Activated effector memory CD4-positive, alpha-beta T cell treated with Interleukin-2 at 50 U/mL for 16 hours (primary cell): ENCODE results near the gene NTF4.
"Not testable (repeated sequence)": the region's sequence is repeated elsewhere in the genome, so short reads cannot be mapped to it uniquely, and the experiment has no call there.

Experiments
- DNase-seq: peaks from one replicate; pipeline ENCODE4 v3.0.0-alpha.2; 2020

NTF4 gene

GRCh38 chr19:49019242-49019932 is 45.2 kb downstream of the NTF4 start:
- peak; percentile 46 for DNase-seq

- not testable (repeated sequence) for DNase-seq
These were observed 46.0 kb downstream of the NTF4 start for GRCh38 chr19:49018388-49019241.

GRCh38 chr19:49017666-49018351 is 46.8 kb downstream of the NTF4 start:
- peak; percentile 57 for DNase-seq

GRCh38 chr19:49017041-49017665 is 47.5 kb downstream of the NTF4 start, which contains the start of gene LHB:
Gene LHB (minus strand): TSS chr19:49017091. CDS start chr19:49017081, 10 bp downstream.
- no peak for DNase-seq

GRCh38 chr19:49016067-49016839 is 48.4 kb downstream of the NTF4 start:
- no peak for DNase-seq

- DNase-seq = no peak
These were observed 49.8 kb downstream of the NTF4 start for GRCh38 chr19:49014870-49015255.

- no peak for DNase-seq
These were observed 50.3 kb downstream of the NTF4 start for GRCh38 chr19:49014123-49014869.

GRCh38 chr19:49011194-49011593 is 53.4 kb downstream of the NTF4 start:
- DNase-seq = no peak
